A673 (cell line): ENCODE data around the gene PLXNA3. TPM values are rescaled to one million over a fixed set of nuclear protein-coding genes. Genes with fewer than 3 reads are reported as not detected.

Source experiments
- BruUV-seq: library from RNA; stranded (reverse); fragments of 400-500 nt; replicated peaks from 2 replicates; lab custom pipeline; 2021; lab: Mats Ljungman, UMichigan
- CTCF ChIA-PET: fragments of 300-600 bp; sonication (Branson Sonifier 250); formaldehyde crosslinking; loops from one replicate; lab custom pipeline; 2022; ENCODE audit warnings: antibody characterized with exemption; lab: Charles Lee
- POLR2A ChIA-PET: fragments of 300-600 bp; sonication (Branson Sonifier 250); formaldehyde crosslinking; loops from one replicate; lab custom pipeline; 2022; ENCODE audit warnings: antibody characterized with exemption; ENCODE audit not compliant: low non-redundant PET; lab: Charles Lee
- DNase-seq: peaks from one replicate; pipeline ENCODE4 v3.0.0-alpha.2; 2015; ENCODE audit warnings: low spot score
- H3K27ac ChIP-seq: fragments of 200-600 bp; sonication (generic); 2 replicates; pipeline ENCODE4 v1.5.1; 2016; ENCODE audit warnings: mixed run types, low read depth, mild to moderate bottlenecking, mixed read lengths, antibody characterized with exemption, low read length; ENCODE audit not compliant: poor library complexity, severe bottlenecking
- H3K27me3 ChIP-seq: fragments of 200-600 bp; sonication (generic); replicated peaks from 2 replicates; pipeline ENCODE4 v1.6.1; 2017; ENCODE audit warnings: mixed run types, low read depth, mild to moderate bottlenecking, mixed read lengths, antibody characterized with exemption, low read length; ENCODE audit not compliant: insufficient read depth, poor library complexity
- H3K36me3 ChIP-seq: fragments of 200-600 bp; sonication (generic); 2 replicates; pipeline ENCODE4 v1.6.1; 2016; ENCODE audit warnings: mixed run types, mild to moderate bottlenecking, mixed read lengths, antibody characterized with exemption, low read length; ENCODE audit not compliant: insufficient read depth, poor library complexity, severe bottlenecking
- H3K4me1 ChIP-seq: fragments of 200-600 bp; sonication (generic); 2 replicates; pipeline ENCODE4 v1.6.1; 2017; ENCODE audit warnings: mixed run types, mild to moderate bottlenecking, mixed read lengths, antibody characterized with exemption, low read length; ENCODE audit not compliant: insufficient read depth, poor library complexity, severe bottlenecking
- H3K4me3 ChIP-seq: fragments of 200-600 bp; sonication (generic); 2 replicates; pipeline ENCODE4 v1.5.1; 2016; ENCODE audit warnings: low read depth, mixed run types, mild to moderate bottlenecking, mixed read lengths, low read length; ENCODE audit not compliant: poor library complexity, severe bottlenecking
- H3K9me3 ChIP-seq: fragments of 200-600 bp; sonication (generic); 2 replicates; pipeline ENCODE4 v1.6.1; 2016; ENCODE audit warnings: mixed run types, low read depth, mild to moderate bottlenecking, mixed read lengths, antibody characterized with exemption, low read length; ENCODE audit not compliant: poor library complexity, severe bottlenecking
- EZH2 ChIP-seq: fragments of 200-600 bp; sonication (generic); IDR thresholded peaks from 2 replicates; pipeline ENCODE4 v1.6.1; 2017; ENCODE audit warnings: borderline replicate concordance, low read depth, mild to moderate bottlenecking, mixed read lengths, antibody characterized with exemption, low read length; ENCODE audit not compliant: poor library complexity, severe bottlenecking
- intact Hi-C: fragments of 100-400 bp; cut with micrococcal nuclease; formaldehyde crosslinking; loops from one replicate; pipeline ENCODE4 v1.10.0; 2022; ENCODE audit not compliant: unreplicated experiment
- total RNA-seq: library from RNA; stranded (reverse); gene quantifications from 2 replicates; pipeline ENCODE4 v1.2.3, GENCODE V29; 2021
- TF ChIP-seq, protein P1 (sequence below): fragments of 300-800, 200-600 bp; sonication (generic); conservative IDR thresholded peaks from 2 replicates; pipeline ENCODE4 v1.5.1; 2017; ENCODE audit warnings: low read depth, mild to moderate bottlenecking, antibody characterized with exemption, low read length, moderate library complexity, mixed read lengths

The PLXNA3 gene
- total RNA-seq, 1 experiment from 2014 or later, result 54.6 TPM

DNA sequence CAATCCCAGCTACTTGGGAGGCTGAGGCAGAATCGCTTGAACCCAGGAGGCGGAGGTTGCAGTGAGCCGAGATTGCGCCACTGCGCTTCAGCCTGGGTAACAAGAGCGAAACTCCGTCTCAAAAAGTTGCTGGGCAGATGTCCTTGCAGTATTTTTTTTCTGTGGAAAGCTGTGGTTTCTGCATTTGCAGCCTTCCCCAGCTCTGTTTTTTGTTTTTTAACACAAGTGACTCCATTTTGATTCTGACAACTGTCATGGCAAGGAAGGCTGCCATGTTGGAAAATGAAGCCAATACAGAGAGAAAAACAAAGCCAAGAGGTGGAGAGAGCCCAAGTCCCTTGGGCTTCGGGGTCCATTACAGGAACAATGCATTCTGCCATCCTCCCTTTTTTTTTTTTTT, 44.0 kb downstream of the PLXNA3 start:
- H3K36me3 ChIP-seq, result no peaks in the 10 kb centered on the region
- no peaks in the 10 kb centered on the region for H3K9me3 ChIP-seq
- intact Hi-C loops, result no loop called here
- no peak overlapping the region for H3K27ac ChIP-seq
- ChIA-PET POLR2A (no interaction called here), CTCF (no interaction called here)
- no peak overlapping the region for H3K4me3 ChIP-seq
- no peak for DNase-seq
- BruUV-seq, result no TSS peak
- no peak for TF ChIP-seq EZH2
- TF ChIP-seq, protein P1, sequence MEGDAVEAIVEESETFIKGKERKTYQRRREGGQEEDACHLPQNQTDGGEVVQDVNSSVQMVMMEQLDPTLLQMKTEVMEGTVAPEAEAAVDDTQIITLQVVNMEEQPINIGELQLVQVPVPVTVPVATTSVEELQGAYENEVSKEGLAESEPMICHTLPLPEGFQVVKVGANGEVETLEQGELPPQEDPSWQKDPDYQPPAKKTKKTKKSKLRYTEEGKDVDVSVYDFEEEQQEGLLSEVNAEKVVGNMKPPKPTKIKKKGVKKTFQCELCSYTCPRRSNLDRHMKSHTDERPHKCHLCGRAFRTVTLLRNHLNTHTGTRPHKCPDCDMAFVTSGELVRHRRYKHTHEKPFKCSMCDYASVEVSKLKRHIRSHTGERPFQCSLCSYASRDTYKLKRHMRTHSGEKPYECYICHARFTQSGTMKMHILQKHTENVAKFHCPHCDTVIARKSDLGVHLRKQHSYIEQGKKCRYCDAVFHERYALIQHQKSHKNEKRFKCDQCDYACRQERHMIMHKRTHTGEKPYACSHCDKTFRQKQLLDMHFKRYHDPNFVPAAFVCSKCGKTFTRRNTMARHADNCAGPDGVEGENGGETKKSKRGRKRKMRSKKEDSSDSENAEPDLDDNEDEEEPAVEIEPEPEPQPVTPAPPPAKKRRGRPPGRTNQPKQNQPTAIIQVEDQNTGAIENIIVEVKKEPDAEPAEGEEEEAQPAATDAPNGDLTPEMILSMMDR, result no peak
- H3K4me1 ChIP-seq, result no peaks in the 10 kb centered on the region
- H3K27me3 ChIP-seq, result no peaks in the 10 kb centered on the region

DNA sequence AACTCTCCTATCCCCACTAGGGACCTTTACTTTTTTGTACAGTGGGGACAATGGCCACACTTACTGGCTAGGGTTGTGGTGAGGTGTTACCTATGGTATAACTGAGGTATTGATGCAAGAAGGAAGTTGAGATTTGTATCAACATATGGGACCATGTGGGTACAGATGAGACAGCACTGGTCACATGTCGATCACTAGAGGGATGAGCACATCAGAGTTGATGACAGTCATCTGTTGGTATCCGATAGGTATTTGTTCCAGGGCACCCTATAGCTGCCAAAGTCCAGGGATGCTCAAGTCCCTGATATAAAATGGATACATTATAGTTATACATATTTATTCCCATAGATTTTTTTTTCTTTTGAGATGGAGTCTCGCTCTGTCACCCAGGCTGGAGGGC, 44.9 kb downstream of the PLXNA3 start:
- no peak overlapping the region for H3K4me3 ChIP-seq
- intact Hi-C loops, result no loop called here

DNA sequence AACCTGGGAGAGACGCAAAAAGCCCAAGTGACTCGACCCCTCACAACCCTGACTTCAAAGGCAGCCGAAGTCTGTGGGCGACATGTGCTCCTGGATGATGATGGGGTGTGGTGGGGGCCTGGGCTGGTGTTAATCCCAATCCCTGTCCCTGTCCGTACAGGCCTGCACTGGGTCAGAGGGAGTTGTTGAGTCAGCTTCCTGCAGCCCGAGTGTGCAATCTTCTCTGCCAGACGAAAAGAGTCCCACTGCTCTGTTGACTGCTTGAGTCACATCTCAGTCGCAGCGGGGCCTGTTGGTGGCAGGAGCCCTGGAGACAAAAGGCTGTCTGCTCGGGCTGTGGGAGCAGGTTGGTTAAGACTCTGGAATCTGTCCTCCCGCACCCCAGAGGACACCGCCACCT, 47.7 kb downstream of the PLXNA3 start:
- Histone ChIP-seq H3K4me1 (no peaks in the 10 kb centered on the region), H3K4me3 (no peak overlapping the region), H3K36me3 (no peaks in the 10 kb centered on the region), H3K9me3 (no peaks in the 10 kb centered on the region), H3K27ac (no peak overlapping the region), H3K27me3 (no peaks in the 10 kb centered on the region)
- no peak for DNase-seq
- TF ChIP-seq, protein P1, result no peak
- no peak for TF ChIP-seq EZH2
- intact Hi-C loops, result no loop called here
- POLR2A ChIA-PET, result no interaction called here
- CTCF ChIA-PET, result no interaction called here
- BruUV-seq, result no TSS peak

More for the DNA sequence above, 44.9 kb downstream of the PLXNA3 start:
- CTCF ChIA-PET, result interaction anchor here (0.7 kb wide), 1 partner anchor 129 kb away, joined by 8 read pairs; no protein-coding TSS in a partner anchor
- TF ChIP-seq, protein P1, result no peak
- no peak for TF ChIP-seq EZH2
- POLR2A ChIA-PET, result no interaction called here
- Histone ChIP-seq H3K9me3 (no peaks in the 10 kb centered on the region), H3K27ac (no peak overlapping the region), H3K4me1 (no peaks in the 10 kb centered on the region), H3K27me3 (no peaks in the 10 kb centered on the region), H3K36me3 (no peaks in the 10 kb centered on the region)
- no peak for DNase-seq
- BruUV-seq, result no TSS peak
